Central memory CD8-positive, alpha-beta T cell (primary cell): ENCODE results near the gene GJC3.
"Not testable (repeated sequence)": the region's sequence is repeated elsewhere in the genome, so short reads cannot be mapped to it uniquely, and the experiment has no call there.

Experiments
- ATAC-seq: fragments of 150-1000 bp; cut with Tn5 transposase; replicated peaks from 2 replicates; pipeline ENCODE4 v1.10.0; 2022; ENCODE audit warnings: mild to moderate bottlenecking, moderate FRiP score, moderate number of reproducible peaks; ENCODE audit not compliant: poor library complexity, severe bottlenecking; ENCODE audit errors: extremely low read depth
- DNase-seq, 2 donors: peaks; one replicate each; pipeline ENCODE4 v3.0.0; 2021; ENCODE audit warnings: low spot score in 2 of 2
- H3K27ac Mint-ChIP-seq: one replicate; pipeline ENCODE4 v1.8.0; 2022; ENCODE audit warnings: low read depth, mild to moderate bottlenecking, moderate library complexity, mixed read lengths
- H3K27me3 Mint-ChIP-seq: one replicate; pipeline ENCODE4 v1.8.0; 2022; ENCODE audit warnings: mixed read lengths
- H3K36me3 Mint-ChIP-seq: one replicate; pipeline ENCODE4 v1.8.0; 2022; ENCODE audit warnings: mild to moderate bottlenecking, moderate library complexity, mixed read lengths; ENCODE audit not compliant: insufficient read depth
- H3K4me1 Mint-ChIP-seq: one replicate; pipeline ENCODE4 v1.8.0; 2022; ENCODE audit warnings: mixed read lengths
- H3K4me3 Mint-ChIP-seq: one replicate; pipeline ENCODE4 v1.8.0; 2022; ENCODE audit warnings: mild to moderate bottlenecking, moderate library complexity, mixed read lengths
- H3K9me3 Mint-ChIP-seq: one replicate; pipeline ENCODE4 v1.8.0; 2022; ENCODE audit warnings: mixed read lengths

The GJC3 gene

DNA sequence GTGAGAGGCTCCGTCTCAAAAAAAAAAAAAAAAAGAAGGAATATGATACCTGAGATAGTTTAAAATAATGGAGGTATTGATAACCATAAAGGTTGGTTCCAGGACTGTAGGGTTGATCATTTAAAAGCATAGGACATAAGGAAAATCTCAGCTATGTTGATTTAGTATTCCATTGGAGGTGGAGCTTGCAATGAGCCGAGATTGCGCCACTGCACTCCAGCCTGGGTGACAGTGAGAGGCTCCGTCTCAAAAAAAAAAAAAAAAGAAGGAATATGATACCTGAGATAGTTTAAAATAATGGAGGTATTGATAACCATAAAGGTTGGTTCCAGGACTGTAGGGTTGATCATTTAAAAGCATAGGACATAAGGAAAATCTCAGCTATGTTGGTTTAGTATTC lies 23.2 kb upstream of the GJC3 start:
- not testable (repeated sequence) for H3K9me3 Mint-ChIP-seq, ATAC-seq, H3K4me3 Mint-ChIP-seq, H3K36me3 Mint-ChIP-seq, DNase-seq, H3K4me1 Mint-ChIP-seq, H3K27ac Mint-ChIP-seq
- peaks cover 62% of the 10 kb centered on the region for H3K27me3 Mint-ChIP-seq

DNA sequence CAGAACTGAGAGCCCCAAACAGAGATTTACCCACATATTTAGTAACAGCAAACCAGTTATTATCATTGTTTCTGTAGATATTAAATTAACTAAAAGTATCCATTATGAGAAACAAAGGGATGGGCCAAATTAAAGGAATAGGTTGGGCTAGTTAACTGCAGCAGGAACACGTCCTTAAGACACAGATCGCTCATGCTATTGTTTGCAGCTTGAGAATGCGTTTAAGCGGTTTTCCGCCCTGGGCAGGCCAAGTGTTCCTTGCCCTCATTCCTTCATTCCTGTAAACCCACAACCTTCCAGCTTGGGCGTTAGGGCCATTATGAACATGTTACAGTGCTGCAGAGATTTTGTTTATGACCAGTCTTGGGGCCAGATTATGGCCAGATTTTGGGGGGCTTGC lies 21.4 kb upstream of the GJC3 start:
- not testable (repeated sequence) for ATAC-seq, H3K4me3 Mint-ChIP-seq, H3K4me1 Mint-ChIP-seq, DNase-seq, H3K36me3 Mint-ChIP-seq, H3K9me3 Mint-ChIP-seq, H3K27ac Mint-ChIP-seq
- H3K27me3 Mint-ChIP-seq: peaks cover 60% of the 10 kb centered on the region

DNA sequence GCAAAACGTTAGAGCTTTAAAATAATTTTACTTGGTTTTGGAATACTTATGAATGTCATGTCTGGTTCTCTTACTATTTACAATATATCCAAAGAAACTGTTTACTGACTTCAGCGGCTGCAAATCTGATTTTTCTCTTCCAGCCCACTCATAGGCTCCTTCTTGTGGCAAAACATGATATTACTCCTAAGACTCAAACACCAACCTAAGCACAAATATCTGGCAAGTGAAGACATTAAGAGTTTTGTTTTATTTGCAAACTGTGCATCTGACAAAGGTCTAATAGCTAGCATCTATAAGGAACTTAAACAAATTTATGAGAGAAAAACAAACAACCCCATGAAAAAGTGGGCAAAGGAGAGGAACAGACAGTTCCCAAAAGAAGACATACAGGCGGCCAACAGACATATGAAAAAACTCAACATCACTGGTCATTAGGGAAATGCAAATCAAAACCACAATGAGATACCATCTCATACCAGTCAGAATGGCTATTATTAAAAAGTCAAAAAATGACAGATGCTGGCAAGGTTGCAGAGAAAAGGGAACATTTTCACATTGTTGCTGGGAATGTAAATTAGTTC lies 20.3 kb upstream of the GJC3 start:
- Mint-ChIP-seq H3K36me3 (no peaks in the 10 kb centered on the region), H3K27ac (no peak overlapping the region), H3K4me1 (no peaks in the 10 kb centered on the region), H3K27me3 (peaks cover 49% of the 10 kb centered on the region), H3K4me3 (no peak overlapping the region), H3K9me3 (no peaks in the 10 kb centered on the region)
- no peak for ATAC-seq
- no peak for DNase-seq

DNA sequence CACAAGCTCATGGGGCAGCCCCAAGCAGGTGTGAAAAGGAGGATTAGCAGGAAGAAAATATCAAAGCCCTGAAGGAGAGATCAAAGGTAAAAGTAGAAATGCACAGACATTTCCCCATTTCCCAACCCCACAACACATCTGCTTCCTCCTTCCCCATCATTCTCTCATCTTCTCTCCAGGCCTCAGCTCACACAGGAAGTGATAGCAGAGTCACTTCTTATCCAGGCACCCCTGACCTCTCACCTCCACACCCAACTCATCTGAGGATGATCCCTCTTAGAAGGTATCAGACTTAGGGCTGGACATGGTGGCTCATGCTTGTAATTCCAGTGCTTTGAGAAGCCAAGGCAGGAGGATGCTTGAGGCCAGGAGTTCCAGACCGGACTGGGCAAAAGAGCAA lies 18.2 kb upstream of the GJC3 start:
- ATAC-seq (no peak), DNase-seq (no peak)
- Mint-ChIP-seq H3K4me1 (peaks cover 6% of the 10 kb centered on the region), H3K36me3 (no peaks in the 10 kb centered on the region), H3K9me3 (no peaks in the 10 kb centered on the region), H3K27me3 (peaks cover 57% of the 10 kb centered on the region), H3K4me3 (no peak overlapping the region), H3K27ac (no peak overlapping the region)

DNA sequence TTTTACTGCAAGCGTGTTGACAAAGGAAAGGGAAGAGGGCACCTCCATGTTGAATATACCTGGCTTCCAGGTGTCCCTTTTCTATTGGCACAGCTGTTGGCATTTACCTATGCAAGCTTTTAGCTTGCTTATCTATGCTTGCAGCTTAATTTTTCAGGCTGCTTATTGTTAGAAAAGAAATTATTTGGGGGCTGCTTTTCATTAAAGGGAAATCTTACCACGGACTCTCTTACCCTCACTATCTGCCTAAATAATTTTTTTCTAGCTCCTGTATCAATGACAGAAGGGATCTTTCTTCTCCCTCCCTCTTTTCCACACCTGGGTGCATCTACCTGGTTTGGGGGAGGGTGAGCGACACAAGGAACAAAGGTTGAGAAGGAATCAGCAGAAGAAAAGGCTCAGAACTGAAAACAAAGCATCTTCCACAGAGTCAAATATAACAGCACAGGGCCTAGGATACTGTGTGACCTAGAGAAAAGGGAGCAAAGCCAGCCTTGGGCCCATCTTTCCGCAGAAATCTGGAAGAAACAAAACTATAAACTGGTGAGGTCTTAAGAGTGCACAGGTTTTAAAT lies 15.2 kb upstream of the GJC3 start:
- peaks cover 6% of the 10 kb centered on the region for H3K4me1 Mint-ChIP-seq
- no peak overlapping the region for H3K4me3 Mint-ChIP-seq
- ATAC-seq (no peak), DNase-seq (no peak)
- no peaks in the 10 kb centered on the region for H3K9me3 Mint-ChIP-seq
- H3K27ac Mint-ChIP-seq: no peak overlapping the region
- peaks cover 78% of the 10 kb centered on the region for H3K27me3 Mint-ChIP-seq
- H3K36me3 Mint-ChIP-seq: peaks cover 3% of the 10 kb centered on the region

DNA sequence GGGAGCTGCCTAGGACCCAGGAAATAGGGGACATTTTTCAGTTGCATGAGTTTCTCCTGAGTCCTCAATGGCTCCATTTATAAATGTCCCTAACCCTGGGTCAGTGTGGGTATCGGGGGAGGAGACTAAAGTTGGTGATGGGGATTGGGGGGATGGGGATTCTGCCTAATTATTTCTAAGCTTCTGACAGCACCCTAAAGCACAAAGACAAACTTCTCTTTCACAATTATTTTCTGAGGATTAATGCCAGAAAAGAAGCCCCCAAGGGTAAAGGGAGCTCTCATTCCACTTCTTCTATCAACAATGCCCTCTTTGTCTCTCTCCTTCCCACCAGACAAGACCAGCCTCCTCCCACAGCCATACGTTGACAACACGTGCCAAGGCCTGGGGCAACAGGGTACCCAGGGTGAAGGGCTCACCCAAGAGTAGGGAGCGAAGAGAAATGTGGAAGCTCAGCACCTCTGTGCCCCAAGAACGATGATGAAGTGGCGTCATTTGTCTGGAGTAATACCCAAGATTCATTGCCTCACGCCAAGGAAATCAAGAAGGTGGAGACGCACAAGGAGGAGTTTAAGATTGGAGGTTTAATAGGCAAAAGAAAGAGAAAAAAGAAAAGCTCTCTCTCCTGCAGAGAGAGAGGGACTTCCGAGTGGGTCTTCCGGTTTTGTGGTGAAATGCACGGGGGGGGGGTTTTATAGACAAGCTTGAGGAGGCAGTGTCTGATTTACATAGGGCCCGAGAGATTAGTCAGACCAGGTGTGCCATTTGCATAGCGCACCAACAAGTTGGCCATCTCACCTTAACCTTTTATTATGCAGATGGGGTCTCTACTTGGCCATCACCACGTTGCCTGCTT lies 14.4 kb upstream of the GJC3 start:
- H3K27ac Mint-ChIP-seq: no peak overlapping the region
- DNase-seq (no peak), ATAC-seq (no peak)
- no peak overlapping the region for H3K4me3 Mint-ChIP-seq
- H3K9me3 Mint-ChIP-seq: peaks cover 6% of the 10 kb centered on the region
- H3K4me1 Mint-ChIP-seq: peaks cover 6% of the 10 kb centered on the region
- H3K36me3 Mint-ChIP-seq: peaks cover 3% of the 10 kb centered on the region
- peaks cover 78% of the 10 kb centered on the region for H3K27me3 Mint-ChIP-seq

DNA sequence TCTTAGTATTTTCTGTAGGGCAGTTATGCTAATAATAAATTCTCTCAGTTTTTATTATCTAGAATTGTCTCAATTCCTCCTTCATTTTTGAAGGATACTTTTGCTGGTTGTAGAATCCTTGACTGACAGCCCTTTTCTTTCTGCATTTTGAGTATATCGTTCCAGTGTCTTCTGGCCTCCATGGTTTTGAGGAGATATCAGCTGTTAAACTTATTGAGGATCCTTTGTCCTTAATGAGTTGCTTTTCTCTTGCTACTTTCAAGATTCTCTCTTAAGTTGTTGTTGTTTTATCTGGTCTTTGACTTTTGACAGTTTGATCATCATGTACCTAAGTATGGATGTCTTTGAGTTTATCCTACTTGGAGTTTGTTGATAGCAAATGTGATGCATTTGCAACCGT lies 8.9 kb upstream of the GJC3 start:
- Mint-ChIP-seq H3K27me3 (peaks cover 89% of the 10 kb centered on the region), H3K9me3 (peaks cover 6% of the 10 kb centered on the region), H3K36me3 (peaks cover 3% of the 10 kb centered on the region), H3K4me3 (no peak overlapping the region), H3K4me1 (no peaks in the 10 kb centered on the region), H3K27ac (no peak overlapping the region)
- no peak for DNase-seq
- ATAC-seq: no peak

DNA sequence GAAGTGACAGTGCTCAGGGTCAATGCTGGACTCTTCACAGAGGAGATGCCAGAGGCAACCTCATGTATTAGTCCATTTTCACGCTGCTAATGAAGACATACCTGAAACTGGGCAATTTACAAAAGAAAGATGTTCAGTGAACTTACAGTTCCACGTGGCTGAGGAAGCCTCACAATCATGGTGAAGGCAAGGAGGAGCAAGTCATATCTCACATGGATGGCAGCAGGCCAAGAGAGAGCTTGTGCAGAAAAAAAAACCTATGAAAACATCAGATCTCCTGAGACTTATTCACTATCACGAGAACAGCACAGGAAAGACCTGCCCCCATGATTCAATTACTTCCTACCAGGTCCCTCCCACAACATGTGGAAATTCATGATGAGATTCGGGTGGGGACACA lies 5.6 kb upstream of the GJC3 start:
- not testable (repeated sequence) for ATAC-seq, H3K4me3 Mint-ChIP-seq, H3K9me3 Mint-ChIP-seq, H3K36me3 Mint-ChIP-seq, DNase-seq, H3K27ac Mint-ChIP-seq, H3K4me1 Mint-ChIP-seq
- peaks cover 72% of the 10 kb centered on the region for H3K27me3 Mint-ChIP-seq

DNA sequence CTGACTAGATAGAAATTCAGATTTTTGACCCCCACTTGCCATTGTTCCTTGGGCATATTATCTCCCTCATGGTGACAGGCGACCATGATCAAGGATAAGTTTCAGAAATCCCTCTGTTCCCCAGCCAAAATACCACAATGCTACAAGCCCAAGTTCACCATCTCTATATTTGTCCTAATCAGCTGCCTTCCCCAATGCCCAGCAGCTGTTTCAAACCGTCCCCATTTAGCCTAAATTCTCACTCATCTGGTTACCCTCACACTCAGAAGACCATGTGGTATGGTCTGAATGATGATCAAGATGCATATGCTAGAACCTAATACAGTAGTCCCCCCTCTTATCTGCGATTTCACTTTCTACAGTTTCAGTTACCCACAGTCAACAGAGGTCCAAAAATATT lies 956 bp upstream of the GJC3 start:
- Mint-ChIP-seq H3K4me1 (peaks cover 15% of the 10 kb centered on the region), H3K36me3 (no peaks in the 10 kb centered on the region), H3K27me3 (peaks cover 77% of the 10 kb centered on the region), H3K9me3 (no peaks in the 10 kb centered on the region), H3K4me3 (no peak overlapping the region), H3K27ac (no peak overlapping the region)
- ATAC-seq (no peak), DNase-seq (no peak)

DNA sequence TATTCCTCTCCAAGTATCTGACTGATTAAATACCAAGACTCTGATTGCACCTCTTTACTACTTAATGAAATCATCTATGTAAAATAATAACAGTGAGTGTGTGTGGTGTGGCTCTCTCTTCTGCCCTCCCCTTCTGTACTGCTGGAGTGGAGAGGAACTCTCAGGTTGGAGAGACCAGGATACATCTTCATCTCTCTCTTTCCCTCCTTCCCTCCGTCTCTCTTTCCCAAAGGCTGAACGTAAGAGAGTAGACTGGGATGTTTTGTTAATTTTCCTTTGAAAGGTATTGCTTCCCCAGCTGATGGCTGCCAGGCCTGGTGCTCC lies 272 bp upstream of the GJC3 start:
- H3K4me3 Mint-ChIP-seq: peak overlapping the region; percentile 40
- H3K4me1 Mint-ChIP-seq: peaks cover 15% of the 10 kb centered on the region
- no peak for DNase-seq
- H3K27ac Mint-ChIP-seq: no peak overlapping the region
- no peaks in the 10 kb centered on the region for H3K9me3 Mint-ChIP-seq
- ATAC-seq: no peak
- peaks cover 70% of the 10 kb centered on the region for H3K27me3 Mint-ChIP-seq
- H3K36me3 Mint-ChIP-seq: no peaks in the 10 kb centered on the region

DNA sequence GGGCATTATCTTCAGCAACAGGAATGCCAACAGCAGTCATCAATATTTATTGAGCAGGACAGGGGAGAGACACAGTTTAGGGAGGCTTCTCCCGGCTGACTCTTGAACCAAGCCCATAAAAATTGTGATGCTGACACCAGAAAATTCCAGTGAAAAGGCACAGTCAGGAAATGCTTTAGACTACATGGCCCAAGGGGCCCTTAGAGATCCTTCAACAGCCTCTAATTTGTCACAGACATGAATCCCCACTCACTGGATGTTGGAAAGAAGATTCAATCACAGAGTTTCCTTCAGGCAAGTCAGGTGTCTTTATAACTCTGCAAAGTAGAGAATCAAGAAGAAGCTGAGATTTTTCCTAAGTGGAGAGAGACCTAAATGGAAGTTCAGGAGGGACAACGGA lies 1.2 kb downstream of the GJC3 start:
- Mint-ChIP-seq H3K27ac (no peak overlapping the region), H3K4me3 (peak overlapping the region; percentile 9)
- ATAC-seq: no peak

DNA sequence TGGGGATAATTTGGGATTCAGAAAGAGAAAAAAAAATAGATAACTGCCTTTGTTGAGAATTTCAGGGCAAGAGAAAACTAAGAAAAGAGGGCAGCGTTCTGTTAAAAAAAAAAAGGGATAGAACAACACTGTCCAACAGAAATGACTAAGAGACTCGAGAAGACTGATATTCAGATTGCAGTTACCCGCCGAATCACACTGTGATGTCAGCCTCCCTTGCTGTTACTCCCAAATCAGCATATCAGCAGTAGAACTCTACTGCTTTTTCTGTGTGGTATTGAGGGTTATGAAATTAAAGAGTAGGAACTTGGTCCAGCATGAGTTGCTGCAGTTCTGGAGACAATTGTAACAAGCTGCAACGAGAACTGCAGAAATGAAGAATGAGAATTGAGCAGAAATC lies 1.9 kb downstream of the GJC3 start:
- Mint-ChIP-seq H3K4me1 (peaks cover 15% of the 10 kb centered on the region), H3K4me3 (peak overlapping the region; percentile 9), H3K27ac (no peak overlapping the region), H3K9me3 (no peaks in the 10 kb centered on the region), H3K36me3 (no peaks in the 10 kb centered on the region), H3K27me3 (peaks cover 49% of the 10 kb centered on the region)
- no peak for ATAC-seq
- no peak for DNase-seq

More for the DNA sequence above, 1.2 kb downstream of the GJC3 start:
- no peak for DNase-seq
- H3K36me3 Mint-ChIP-seq: no peaks in the 10 kb centered on the region
- peaks cover 55% of the 10 kb centered on the region for H3K27me3 Mint-ChIP-seq
- H3K4me1 Mint-ChIP-seq: peaks cover 15% of the 10 kb centered on the region
- H3K9me3 Mint-ChIP-seq: no peaks in the 10 kb centered on the region

DNA sequence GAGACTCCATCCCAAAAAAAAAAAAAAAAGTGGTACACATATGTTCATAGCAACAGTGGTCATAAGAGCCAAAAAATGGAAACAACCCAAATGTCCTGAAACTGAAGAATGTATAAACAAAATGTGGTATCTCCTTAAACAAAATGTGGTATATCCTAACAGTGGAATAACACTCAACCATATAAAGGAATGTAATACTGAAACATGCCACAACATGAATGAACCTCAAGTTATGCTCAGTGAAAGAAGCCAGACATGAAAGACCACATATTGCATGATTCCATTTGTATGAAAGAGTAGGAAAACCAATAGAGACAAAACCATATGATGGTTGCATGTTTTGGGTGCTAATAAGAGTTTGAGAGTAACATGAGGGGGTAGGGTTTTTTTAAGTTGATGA lies 3.1 kb downstream of the GJC3 start:
- Mint-ChIP-seq H3K27ac (no peak overlapping the region), H3K4me1 (peaks cover 19% of the 10 kb centered on the region), H3K9me3 (no peaks in the 10 kb centered on the region), H3K36me3 (no peaks in the 10 kb centered on the region), H3K4me3 (no peak overlapping the region), H3K27me3 (peaks cover 43% of the 10 kb centered on the region)
- no peak for DNase-seq
- no peak for ATAC-seq
